NT2/D1 (cell line): ENCODE measurements around the gene OSBPL2.

ENCODE experiments used
- SUZ12 ChIP-seq: IDR thresholded peaks from 2 replicates; pipeline ENCODE4 v1.6.1; 2011; ENCODE audit not compliant: insufficient read length, insufficient read depth; ENCODE audit errors: extremely low read depth
- YY1 ChIP-seq: IDR thresholded peaks from 2 replicates; pipeline ENCODE4 v1.6.1; 2011; ENCODE audit not compliant: insufficient read length, insufficient read depth
- ZNF274 ChIP-seq: IDR thresholded peaks from 2 replicates; pipeline ENCODE4 v1.6.1; 2011; ENCODE audit warnings: mild to moderate bottlenecking, low read depth, low read length

DNA sequence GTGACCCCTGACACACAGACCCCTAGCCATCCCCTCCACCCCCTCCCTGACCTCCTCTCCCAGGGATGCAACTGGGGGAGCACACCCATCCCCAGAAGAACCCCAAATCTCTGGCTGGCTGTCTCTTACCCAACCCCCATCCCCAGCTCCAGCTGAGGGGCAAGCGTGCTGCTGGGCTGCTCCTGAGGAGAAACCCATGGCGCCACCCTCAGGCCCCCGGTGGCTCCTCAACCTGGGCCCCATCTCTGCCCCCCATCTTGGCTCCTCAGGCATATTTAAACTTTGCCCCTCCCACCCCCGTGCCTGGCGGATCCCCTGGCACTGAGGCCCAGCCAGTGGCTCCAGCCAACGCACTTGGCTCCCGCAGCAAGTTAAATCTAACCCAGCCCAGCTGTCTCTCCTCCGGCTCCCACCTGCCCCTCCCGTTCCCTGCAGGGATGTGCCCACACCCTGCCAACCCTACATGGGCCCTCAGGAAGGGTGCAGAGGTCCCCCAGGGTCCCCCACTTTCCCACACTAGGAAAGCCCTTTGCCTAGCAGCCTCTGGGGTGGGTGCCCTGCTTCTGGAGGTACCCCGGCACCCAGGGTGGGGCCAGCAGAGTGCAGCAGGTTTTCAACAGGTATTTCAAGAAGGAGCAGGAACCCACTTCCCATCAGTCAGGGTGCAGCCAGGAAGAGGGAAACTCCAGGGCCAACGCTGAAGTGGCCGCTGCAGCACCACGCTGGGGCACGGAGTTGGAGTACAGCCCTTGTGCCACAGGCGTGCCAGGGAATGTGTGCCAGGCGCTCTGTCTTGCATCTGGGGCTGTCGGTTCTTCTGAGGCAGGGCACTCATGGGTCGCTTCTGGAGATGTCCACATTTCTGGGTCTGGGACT lies 5.3 kb upstream of the OSBPL2 start:
- TF ChIP-seq ZNF274, result no peak
- TF ChIP-seq YY1, result no peak
- no peak for TF ChIP-seq SUZ12
